ENCODE results near the gene BBS9. TPM values are rescaled to one million over a fixed set of nuclear protein-coding genes. Genes with fewer than 3 reads are reported as not detected.
A peak's percentile ranks its signal among the peaks of the same experiment; 100 is the strongest.

Gene BBS9
- polyA plus RNA-seq, 1 donor = 15.2 TPM

DNA sequence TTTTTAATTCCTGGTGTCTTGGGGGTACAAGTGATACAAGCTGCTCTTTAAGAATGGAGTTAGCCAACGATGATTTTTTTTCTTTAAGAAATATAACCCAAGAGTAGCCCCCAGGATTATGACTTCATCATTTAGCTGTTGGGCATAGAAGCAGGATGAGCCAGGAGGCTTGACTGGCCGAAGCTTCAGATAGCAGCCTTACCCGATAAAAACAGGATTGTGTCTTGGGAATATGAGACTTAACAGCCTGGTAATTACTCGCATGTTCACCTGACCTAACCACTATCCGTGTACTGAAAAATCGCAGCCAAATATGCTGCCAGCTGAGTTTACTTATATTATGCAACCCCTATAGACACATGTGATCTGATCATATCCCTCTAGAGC, 430.0 kb downstream of the BBS9 start:
- no peak for DNase-seq

- no peak for DNase-seq
These were observed 433.6 kb downstream of the BBS9 start for GRCh38 chr7:33562996-33563395.

GRCh38 chr7:33563651-33564050, 434.3 kb downstream of the BBS9 start:
- no peak for DNase-seq

DNA sequence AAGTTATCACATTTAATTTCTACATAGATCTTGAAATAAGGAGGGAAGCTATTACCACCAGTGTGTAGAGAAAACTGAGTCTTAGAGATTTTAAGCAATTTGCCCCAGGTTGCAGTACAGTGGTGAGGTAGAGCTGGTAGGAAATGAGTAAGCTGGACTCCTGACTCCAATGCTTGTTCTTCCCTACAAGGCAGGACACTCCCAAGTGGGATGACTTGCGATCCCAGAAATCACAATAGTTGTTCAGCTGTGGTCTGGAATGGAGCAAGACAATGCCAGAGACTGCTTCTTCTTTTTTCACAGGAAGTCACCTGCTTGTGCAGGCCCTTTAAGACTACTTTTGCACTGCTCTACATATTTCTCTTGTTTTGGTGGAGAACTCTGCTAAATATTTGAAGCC, 448.8 kb downstream of the BBS9 start:
- no peak for DNase-seq

GRCh38 chr7:33578881-33579672, 449.7 kb downstream of the BBS9 start:
- DNase-seq = no peak

- DNase-seq = no peak
These were observed 450.3 kb downstream of the BBS9 start for GRCh38 chr7:33579673-33579960.

GRCh38 chr7:33581236-33581635, 451.9 kb downstream of the BBS9 start:
- DNase-seq = no peak

- no peak for DNase-seq
These were observed 452.7 kb downstream of the BBS9 start for GRCh38 chr7:33582104-33582503.

- no peak for DNase-seq
These were observed 453.2 kb downstream of the BBS9 start for GRCh38 chr7:33582533-33582932.

DNA sequence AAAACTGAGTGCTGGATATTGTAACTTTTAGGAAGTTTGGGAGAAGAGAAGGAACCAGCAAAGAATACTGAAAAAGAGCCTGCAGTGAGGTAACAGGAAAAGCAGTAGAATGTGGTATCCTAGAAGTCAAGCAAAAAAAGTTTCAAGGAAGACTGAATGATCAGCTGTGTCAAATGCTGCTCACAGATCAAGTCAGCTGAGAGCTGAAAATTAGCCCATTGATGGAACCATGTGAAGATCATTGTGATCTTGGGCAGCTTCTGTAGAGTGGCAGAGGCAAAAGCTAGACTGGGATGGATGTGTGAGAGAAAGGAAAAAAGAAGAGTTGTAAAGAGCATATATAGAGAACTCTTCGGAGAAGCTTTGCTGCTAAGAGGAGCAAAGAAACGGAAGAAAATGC, 460.5 kb downstream of the BBS9 start:
- no peak for DNase-seq

DNA sequence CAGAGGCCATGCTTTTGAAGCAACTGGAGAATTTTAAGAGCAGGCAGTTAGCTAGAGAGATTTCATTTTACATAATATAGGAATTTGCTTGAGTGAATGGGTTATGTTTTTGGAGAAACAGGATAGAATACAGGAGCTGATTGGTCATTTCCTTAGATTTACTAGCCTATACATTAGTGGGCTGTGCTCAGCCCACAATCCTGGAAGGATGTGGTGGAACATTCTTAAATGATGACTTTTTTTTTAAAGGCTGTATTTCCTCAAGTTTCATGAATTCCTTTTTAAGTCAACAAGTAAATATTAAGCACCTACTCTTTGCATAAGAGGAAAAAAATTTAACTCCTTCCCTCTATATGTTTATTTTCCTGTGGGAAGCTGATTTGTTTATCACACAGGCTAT, 461.6 kb downstream of the BBS9 start:
- DNase-seq = no peak

DNA sequence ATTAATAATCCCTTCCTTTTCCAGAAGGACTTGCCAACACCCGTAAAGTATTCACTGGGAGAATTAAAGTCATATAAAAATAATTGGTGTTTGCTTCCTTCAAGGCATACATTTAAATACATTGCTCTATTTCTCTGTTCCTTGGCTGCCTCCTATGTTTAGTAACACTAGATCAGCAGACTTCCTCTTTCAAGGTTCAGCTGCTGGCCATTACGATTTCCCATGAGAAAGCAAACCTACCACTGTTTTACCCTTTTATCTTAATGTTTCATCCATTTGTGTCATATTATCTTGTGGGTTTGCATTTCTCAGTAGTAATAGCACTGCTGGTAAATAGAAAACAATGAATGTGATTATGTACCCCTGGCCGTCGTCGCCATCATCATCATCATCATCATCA, 462.1 kb downstream of the BBS9 start:
- peak; percentile 39 for DNase-seq

- DNase-seq = peak; percentile 32
These were observed 463.4 kb downstream of the BBS9 start for GRCh38 chr7:33592718-33593117.

DNA sequence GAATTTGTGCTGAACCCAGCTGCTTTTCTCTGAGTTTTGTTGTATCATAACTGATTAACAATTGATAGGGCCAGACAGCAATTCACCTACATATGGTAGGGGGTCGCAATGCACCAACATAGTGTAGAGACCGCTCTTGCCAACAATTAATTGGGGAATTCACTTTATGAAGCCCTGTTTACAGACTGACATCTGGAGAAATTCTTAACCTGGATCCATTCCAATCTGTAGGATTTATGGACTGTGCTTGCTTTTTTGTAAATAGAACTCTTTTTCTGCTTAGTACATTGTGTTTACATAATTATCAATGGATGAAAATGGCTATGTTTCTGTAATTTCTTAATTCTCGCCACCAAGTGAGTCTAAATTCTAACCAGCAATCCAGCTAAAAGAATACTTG, 464.2 kb downstream of the BBS9 start:
- DNase-seq = peak; percentile 51

GRCh38 chr7:33596686-33597085, 467.3 kb downstream of the BBS9 start:
- no peak for DNase-seq

GRCh38 chr7:33597181-33597580, 467.8 kb downstream of the BBS9 start:
- no peak for DNase-seq

DNA sequence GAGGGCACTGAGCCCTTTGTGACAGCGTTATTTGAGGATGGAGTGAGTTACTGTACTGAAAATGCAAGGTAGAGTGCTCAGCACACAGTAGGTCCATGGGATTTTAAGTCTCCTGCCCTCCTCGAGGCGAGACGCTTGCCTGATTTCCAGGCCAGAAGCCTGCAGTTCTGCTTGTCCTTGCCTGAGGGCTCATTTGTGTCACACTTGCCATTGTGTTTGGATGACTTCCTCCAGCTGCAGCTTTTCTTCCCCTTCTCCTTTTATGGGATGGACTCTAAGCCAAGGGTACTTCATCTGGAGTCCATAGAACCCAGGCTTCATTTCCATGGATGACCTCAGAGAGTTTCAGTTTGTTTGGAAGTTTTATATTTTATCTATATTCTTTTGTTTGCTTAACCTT, 471.7 kb downstream of the BBS9 start:
- no peak for DNase-seq

- no peak for DNase-seq
These were observed 472.5 kb downstream of the BBS9 start for GRCh38 chr7:33601884-33602283.

DNA sequence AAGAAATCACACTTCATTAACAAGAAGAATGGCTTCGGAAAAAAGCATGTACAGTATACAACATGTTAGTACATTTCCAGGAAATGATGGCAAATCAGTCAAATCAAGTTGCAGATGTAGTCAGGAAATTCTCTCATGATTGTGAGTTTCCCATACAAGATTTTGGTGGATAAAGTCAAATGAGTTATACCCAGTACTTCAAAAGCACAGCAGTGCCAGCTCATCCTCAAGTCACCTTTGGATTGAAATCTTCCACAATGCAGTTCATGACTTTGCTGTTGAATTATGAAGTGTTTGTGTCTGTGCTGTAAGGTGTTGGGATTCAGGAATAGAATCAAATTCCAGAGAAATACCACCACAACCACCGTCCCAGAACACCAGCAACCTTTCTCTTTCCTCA, 474.7 kb downstream of the BBS9 start:
- DNase-seq = no peak

GRCh38 chr7:33610918-33611317, 481.6 kb downstream of the BBS9 start:
- no peak for DNase-seq

- no peak for DNase-seq
These were observed 483.1 kb downstream of the BBS9 start for GRCh38 chr7:33612442-33612841.

DNA sequence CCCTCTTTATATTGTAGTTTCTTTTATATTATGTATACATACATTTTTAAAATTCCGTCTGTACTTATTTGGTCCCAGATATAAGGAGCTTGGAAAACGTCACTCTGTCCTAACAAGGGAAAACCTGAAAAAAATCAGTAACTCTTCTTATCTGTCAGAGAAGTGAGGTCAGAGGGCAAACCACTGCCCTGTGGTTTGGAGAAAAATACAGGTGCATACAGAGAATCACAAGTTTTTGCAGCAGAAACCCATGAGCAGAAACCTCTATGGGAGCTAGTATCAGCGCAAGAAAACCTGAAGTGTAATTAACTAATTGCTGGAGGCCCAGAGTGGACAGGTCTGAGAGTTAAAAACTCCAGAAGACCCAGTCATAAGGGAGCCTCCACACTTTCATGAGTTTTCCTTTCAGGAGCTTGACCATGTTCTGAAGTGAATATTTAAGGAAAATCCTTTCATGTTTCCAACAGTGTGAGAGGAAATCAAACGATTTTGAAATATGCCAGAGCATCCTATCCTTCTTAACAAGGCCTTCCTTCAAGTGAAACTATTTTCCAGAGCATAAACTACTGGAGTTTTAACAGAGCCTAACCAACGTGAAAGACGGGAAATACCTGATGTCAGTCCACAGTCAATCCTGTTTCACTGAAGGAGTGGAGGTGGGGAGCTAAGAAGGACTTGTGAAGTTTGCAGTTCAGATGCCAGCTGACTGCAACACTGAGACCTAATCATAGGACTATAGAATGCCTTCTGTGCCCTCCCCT, 485.2 kb downstream of the BBS9 start:
- DNase-seq = no peak

- DNase-seq = no peak
These were observed 487.4 kb downstream of the BBS9 start for GRCh38 chr7:33616752-33617151.

DNA sequence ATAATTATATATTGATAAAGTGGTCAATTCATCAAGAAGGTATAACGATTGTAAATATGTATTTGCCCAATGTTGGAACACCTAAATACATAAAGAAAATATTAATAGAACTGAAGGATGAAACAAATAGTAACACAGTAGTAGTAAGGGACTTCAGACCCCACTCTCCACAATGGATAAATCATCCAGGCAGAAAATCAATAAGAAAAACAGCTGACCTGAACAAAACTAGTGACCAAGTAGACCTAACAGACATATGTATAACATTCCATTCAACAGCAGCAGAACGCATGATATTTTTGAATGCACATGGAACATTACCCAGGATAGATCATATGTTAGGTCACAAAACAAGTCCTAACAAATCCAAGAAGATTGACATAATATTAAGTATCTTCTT, 489.9 kb downstream of the BBS9 start:
- no peak for DNase-seq

DNA sequence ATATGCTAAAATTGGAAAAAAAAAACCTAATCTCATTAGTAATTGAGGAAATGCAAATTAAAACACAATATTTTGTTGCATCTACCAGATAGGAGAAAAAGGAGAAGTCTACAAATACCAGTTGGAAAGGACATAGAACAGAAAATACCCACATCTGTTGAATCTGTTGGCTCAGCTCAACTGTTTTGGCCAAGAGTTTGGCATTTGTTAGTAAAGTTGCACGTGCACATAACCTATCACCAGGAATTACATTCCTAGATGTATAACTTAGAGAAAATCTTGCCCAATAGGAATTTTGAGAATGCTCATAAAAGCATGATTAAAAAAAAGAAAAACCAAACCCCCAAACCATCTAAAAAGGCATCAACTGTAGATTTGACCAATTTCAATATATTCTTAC, 493.9 kb downstream of the BBS9 start:
- DNase-seq = no peak
